ENCODE results near the gene CD160.
A peak's percentile ranks its signal among the peaks of the same experiment; 100 is the strongest.

The CD160 gene

GRCh38 chr1:145784409-145784808 lies 65.1 kb downstream of the CD160 start:
- peaks cover 10% of the 10 kb centered on the region for H3K4me1 Mint-ChIP-seq
- no peak overlapping the region for H3K4me3 Mint-ChIP-seq
- H3K27ac Mint-ChIP-seq, result no peak overlapping the region

GRCh38 chr1:145785547-145785946 lies 66.2 kb downstream of the CD160 start:
- Mint-ChIP-seq H3K4me3 (no peak overlapping the region), H3K36me3 (ENCODE audit: low read depth) (peaks cover 33% of the 10 kb centered on the region), H3K27me3 (ENCODE audit: low read depth, poor library complexity) (no peaks in the 10 kb centered on the region), H3K4me1 (peaks cover 10% of the 10 kb centered on the region), H3K27ac (no peak overlapping the region), H3K9me3 (no peaks in the 10 kb centered on the region)
- DNase-seq, result no peak
- TF ChIP-seq, protein P1, sequence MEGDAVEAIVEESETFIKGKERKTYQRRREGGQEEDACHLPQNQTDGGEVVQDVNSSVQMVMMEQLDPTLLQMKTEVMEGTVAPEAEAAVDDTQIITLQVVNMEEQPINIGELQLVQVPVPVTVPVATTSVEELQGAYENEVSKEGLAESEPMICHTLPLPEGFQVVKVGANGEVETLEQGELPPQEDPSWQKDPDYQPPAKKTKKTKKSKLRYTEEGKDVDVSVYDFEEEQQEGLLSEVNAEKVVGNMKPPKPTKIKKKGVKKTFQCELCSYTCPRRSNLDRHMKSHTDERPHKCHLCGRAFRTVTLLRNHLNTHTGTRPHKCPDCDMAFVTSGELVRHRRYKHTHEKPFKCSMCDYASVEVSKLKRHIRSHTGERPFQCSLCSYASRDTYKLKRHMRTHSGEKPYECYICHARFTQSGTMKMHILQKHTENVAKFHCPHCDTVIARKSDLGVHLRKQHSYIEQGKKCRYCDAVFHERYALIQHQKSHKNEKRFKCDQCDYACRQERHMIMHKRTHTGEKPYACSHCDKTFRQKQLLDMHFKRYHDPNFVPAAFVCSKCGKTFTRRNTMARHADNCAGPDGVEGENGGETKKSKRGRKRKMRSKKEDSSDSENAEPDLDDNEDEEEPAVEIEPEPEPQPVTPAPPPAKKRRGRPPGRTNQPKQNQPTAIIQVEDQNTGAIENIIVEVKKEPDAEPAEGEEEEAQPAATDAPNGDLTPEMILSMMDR (IDR thresholded peaks at IDR 0.05), result no peak

More at GRCh38 chr1:145784409-145784808, 65.1 kb downstream of the CD160 start:
- Mint-ChIP-seq H3K27me3 (ENCODE audit: low read depth, poor library complexity) (no peaks in the 10 kb centered on the region), H3K36me3 (ENCODE audit: low read depth) (peaks cover 33% of the 10 kb centered on the region), H3K9me3 (no peaks in the 10 kb centered on the region)
- TF ChIP-seq, protein P1 (IDR thresholded peaks at IDR 0.05), result no peak
- no peak for DNase-seq

GRCh38 chr1:145786271-145786670 lies 67.0 kb downstream of the CD160 start:
- Mint-ChIP-seq H3K9me3 (no peaks in the 10 kb centered on the region), H3K4me3 (no peak overlapping the region), H3K27ac (peak overlapping the region; percentile 61), H3K36me3 (ENCODE audit: low read depth) (peaks cover 27% of the 10 kb centered on the region), H3K27me3 (ENCODE audit: low read depth, poor library complexity) (no peaks in the 10 kb centered on the region), H3K4me1 (peaks cover 5% of the 10 kb centered on the region)
- no peak for DNase-seq
- TF ChIP-seq, protein P1 (IDR thresholded peaks at IDR 0.05), result no peak

GRCh38 chr1:145788580-145788979 lies 69.3 kb downstream of the CD160 start:
- no peak overlapping the region for H3K4me3 Mint-ChIP-seq
- H3K27ac Mint-ChIP-seq, result peak overlapping the region; percentile 84
- no peaks in the 10 kb centered on the region for H3K9me3 Mint-ChIP-seq
- H3K4me1 Mint-ChIP-seq, result peaks cover 5% of the 10 kb centered on the region
- peaks cover 32% of the 10 kb centered on the region for H3K36me3 Mint-ChIP-seq (ENCODE audit: low read depth)
- TF ChIP-seq, protein P1 (IDR thresholded peaks at IDR 0.05), result no peak
- DNase-seq, result no peak
- H3K27me3 Mint-ChIP-seq (ENCODE audit: low read depth, poor library complexity), result no peaks in the 10 kb centered on the region

Measured in nephron progenitor cell (in vitro differentiated cells).